Tibial artery (tissue), 4 donors: ENCODE measurements around the gene SERTAD2.

Experiments used
- DNase-seq, 2 donors: peaks; one replicate each; pipeline ENCODE4 v3.0.0-alpha.2; 2019
- H3K27ac ChIP-seq, 2 donors: fragments of 200-600 bp; sonication (generic) in 1 of 2; 1 replicate in 1 of 2; 2 replicates in 1 of 2; pipeline ENCODE4 v1.5.1; 2018 to 2019; ENCODE audit warnings: mild to moderate bottlenecking in 1 of 2
- H3K27me3 ChIP-seq, 2 donors: fragments of 200-600 bp; sonication (generic) in 1 of 2; one replicate each; pipeline versions ENCODE4 v1.5.1 to v1.6.0; 2016 to 2019
- H3K36me3 ChIP-seq, 3 donors: fragments of 200-600 bp; sonication (generic) in 2 of 3; one replicate each; pipeline ENCODE4 v1.5.1; 2016 to 2019; ENCODE audit warnings: mild to moderate bottlenecking in 2 of 3
- H3K4me1 ChIP-seq, 4 donors: fragments of 200-600 bp; sonication (generic) in 2 of 4; 1 replicate in 3 of 4; 2 replicates in 1 of 4; pipeline ENCODE4 v1.5.1; 2016 to 2019
- H3K4me3 ChIP-seq, 2 donors: fragments of 200-600 bp; sonication (generic) in 1 of 2; 1 replicate in 1 of 2; 2 replicates in 1 of 2; pipeline ENCODE4 v1.5.1; 2018 to 2019; ENCODE audit warnings: mild to moderate bottlenecking in 2 of 2
- H3K9me3 ChIP-seq, 3 donors: fragments of 200-600 bp; sonication (generic) in 1 of 3; one replicate each; pipeline ENCODE4 v1.5.1; 2016 to 2019
- CTCF ChIP-seq, 2 experiments: fragments of 200-600 bp in 1 of 2; fragments of 450-650 bp in 1 of 2; IDR thresholded peaks; one replicate each; pipeline ENCODE4 v1.5.1; 2017 to 2019; ENCODE audit warnings: antibody characterized with exemption in 2 of 2, mild to moderate bottlenecking in 1 of 2, moderate library complexity in 1 of 2
- intact Hi-C: fragments of 100-400 bp; cut with DNase I; formaldehyde crosslinking; loops from one replicate; pipeline ENCODE4 v1.15.0; 2023; ENCODE audit warnings: low total_unique reads

SERTAD2 gene

GRCh38 chr2:64665709-64666108 is 12.0 kb upstream of the SERTAD2 start:
- intact Hi-C loops = no loop called here
- peaks cover 0 to 7% (median 3%) of the 10 kb centered on the region in 4 donors for H3K4me1 ChIP-seq
- H3K27ac ChIP-seq = no peak overlapping the region

GRCh38 chr2:64663402-64663801 is 9.7 kb upstream of the SERTAD2 start:
- H3K4me1 ChIP-seq = peaks cover 0 to 7% (median 3%) of the 10 kb centered on the region in 4 donors
- H3K9me3 ChIP-seq = no peaks in the 10 kb centered on the region
- DNase-seq = no peak
- H3K36me3 ChIP-seq = no peaks in the 10 kb centered on the region
- H3K4me3 ChIP-seq = no peak overlapping the region
- no peak for TF ChIP-seq CTCF (IDR thresholded peaks at IDR 0.05)
- H3K27ac ChIP-seq = no peak overlapping the region
- H3K27me3 ChIP-seq = no peaks in the 10 kb centered on the region
- intact Hi-C loops = no loop called here

More at GRCh38 chr2:64665709-64666108, 12.0 kb upstream of the SERTAD2 start:
- H3K9me3 ChIP-seq = no peaks in the 10 kb centered on the region
- no peaks in the 10 kb centered on the region for H3K36me3 ChIP-seq
- no peak for DNase-seq
- no peaks in the 10 kb centered on the region for H3K27me3 ChIP-seq
- TF ChIP-seq CTCF (IDR thresholded peaks at IDR 0.05) = no peak
- no peak overlapping the region for H3K4me3 ChIP-seq

GRCh38 chr2:64661741-64662169 is 8.0 kb upstream of the SERTAD2 start:
- H3K9me3 ChIP-seq = no peaks in the 10 kb centered on the region
- no peak overlapping the region for H3K4me3 ChIP-seq
- intact Hi-C loops = no loop called here
- peaks cover 0 to 1% (median 0%) of the 10 kb centered on the region in 4 donors for H3K4me1 ChIP-seq
- no peaks in the 10 kb centered on the region for H3K36me3 ChIP-seq
- DNase-seq = no peak
- no peaks in the 10 kb centered on the region for H3K27me3 ChIP-seq
- TF ChIP-seq CTCF (IDR thresholded peaks at IDR 0.05) = no peak
- no peak overlapping the region for H3K27ac ChIP-seq

GRCh38 chr2:64659252-64659651 is 5.5 kb upstream of the SERTAD2 start:
- H3K27me3 ChIP-seq = no peaks in the 10 kb centered on the region
- DNase-seq = no peak
- H3K9me3 ChIP-seq = no peaks in the 10 kb centered on the region
- H3K36me3 ChIP-seq = no peaks in the 10 kb centered on the region
- no peak for TF ChIP-seq CTCF (IDR thresholded peaks at IDR 0.05)
- no peak overlapping the region for H3K27ac ChIP-seq
- intact Hi-C loops = no loop called here
- H3K4me1 ChIP-seq = peaks cover 0 to 13% (median 7%) of the 10 kb centered on the region in 4 donors
- H3K4me3 ChIP-seq = no peak overlapping the region

GRCh38 chr2:64658269-64658668 is 4.6 kb upstream of the SERTAD2 start:
- H3K4me3 ChIP-seq = no peak overlapping the region
- DNase-seq = no peak
- no peak overlapping the region for H3K27ac ChIP-seq
- no peaks in the 10 kb centered on the region for H3K36me3 ChIP-seq
- no peak for TF ChIP-seq CTCF (IDR thresholded peaks at IDR 0.05)
- H3K9me3 ChIP-seq = no peaks in the 10 kb centered on the region
- H3K27me3 ChIP-seq = no peaks in the 10 kb centered on the region
- H3K4me1 ChIP-seq = peaks cover 0 to 13% (median 7%) of the 10 kb centered on the region in 4 donors
- intact Hi-C loops = no loop called here

- no peak overlapping the region for H3K4me3 ChIP-seq
- intact Hi-C loops = no loop called here
- no peak overlapping the region for H3K27ac ChIP-seq
- no peak for DNase-seq
- H3K4me1 ChIP-seq = peaks cover 0 to 13% (median 7%) of the 10 kb centered on the region in 4 donors
- H3K36me3 ChIP-seq = no peaks in the 10 kb centered on the region
- no peaks in the 10 kb centered on the region for H3K27me3 ChIP-seq
- no peak for TF ChIP-seq CTCF (IDR thresholded peaks at IDR 0.05)
- H3K9me3 ChIP-seq = no peaks in the 10 kb centered on the region
Observed at GRCh38 chr2:64657411-64657810, 3.7 kb upstream of the SERTAD2 start.
